NCI-H2081 treated with DMSO at 0.1 percent for 48 hours (cell line): ENCODE results near the gene HDAC4.

Experiments
- DNase-seq: peaks from one replicate; lab custom pipeline; 2025; lab: John Stamatoyannopoulos, UW

HDAC4 gene

GRCh38 chr2:239265681-239266433, 135.0 kb downstream of the HDAC4 start:
- no peak for DNase-seq

DNA sequence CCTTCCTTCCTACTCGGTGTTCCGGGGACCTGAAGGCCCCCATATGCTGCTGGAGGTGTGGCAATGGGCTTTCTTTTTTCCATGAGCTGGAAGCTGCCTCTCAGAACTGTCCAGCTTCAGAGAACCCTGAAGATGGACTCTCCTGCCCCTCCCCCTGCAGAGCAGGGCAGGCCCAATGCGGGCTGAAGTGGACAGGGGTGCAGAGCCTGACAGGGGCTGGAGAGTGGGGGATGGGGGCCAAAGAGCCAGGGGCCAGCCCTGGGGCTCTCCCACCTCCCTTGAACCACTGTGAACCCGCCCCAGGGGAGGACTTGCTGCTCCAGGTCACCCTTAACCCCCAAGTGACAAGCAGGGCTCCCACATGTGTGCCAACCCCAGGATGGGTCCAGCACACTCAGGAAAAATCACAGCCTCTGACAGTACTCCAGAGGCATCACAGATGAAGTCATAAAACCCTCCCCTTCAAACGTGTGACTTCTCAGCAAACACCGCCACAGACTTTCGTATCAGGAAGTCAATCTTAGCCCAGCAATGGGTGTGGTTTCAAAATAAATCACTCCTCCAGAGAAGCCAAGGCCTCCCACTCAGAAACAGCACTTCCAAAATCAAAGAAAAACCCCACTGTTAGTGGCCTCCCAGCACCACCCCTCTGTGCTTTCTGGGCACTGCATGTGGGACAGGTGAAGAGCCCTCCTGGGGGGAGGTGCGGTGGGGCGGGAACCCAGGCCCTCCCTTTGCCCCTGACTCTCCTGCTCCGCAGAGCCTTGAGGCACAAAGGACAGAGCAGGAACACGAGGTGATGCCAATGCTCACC, 135.8 kb downstream of the HDAC4 start:
- DNase-seq = no peak

- no peak for DNase-seq
These were observed 136.4 kb downstream of the HDAC4 start for GRCh38 chr2:239264492-239264837.

DNA sequence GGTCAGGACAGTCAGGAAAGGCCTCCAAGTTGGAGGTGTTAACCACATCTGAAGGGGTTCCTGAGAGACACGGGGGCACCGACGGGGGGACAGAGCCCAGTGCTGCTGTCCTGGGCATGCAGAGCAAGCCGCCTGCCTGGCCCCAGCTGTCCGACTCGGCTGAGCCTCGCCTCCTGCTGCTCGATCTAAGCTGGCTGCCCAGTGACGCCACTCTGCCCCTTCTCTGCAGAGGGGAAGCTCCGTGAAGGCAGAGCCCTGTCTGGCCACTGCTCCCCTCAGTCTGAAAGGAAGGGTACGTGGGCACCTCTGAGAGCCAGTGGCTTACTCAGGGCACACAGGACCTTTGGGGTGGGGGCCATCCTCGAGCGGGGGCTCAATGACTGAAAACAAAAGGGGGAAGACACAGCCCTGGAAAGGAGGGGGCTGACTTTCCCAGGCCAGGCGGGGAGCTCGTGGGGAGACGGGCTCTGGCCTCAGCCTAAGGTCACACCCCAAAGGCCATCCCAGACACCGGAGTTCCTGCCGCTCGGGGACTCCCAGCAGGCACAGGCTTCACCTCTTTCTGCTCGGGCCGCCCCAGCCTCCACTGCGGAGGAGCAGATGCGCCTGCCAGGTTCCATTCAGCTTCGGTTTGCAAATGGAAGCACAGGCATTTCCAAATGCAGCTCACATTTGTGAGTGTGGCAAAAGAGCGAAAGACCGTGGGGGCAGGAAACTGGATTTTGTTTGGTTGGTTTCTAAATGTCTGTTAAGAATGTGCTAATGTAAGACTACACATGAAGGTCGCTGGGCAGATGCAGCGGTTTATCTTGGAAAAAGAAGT, 136.9 kb downstream of the HDAC4 start:
- no peak for DNase-seq

GRCh38 chr2:239263231-239263630, 137.6 kb downstream of the HDAC4 start:
- DNase-seq = no peak

GRCh38 chr2:239262484-239263230, 138.2 kb downstream of the HDAC4 start:
- DNase-seq = no peak

DNA sequence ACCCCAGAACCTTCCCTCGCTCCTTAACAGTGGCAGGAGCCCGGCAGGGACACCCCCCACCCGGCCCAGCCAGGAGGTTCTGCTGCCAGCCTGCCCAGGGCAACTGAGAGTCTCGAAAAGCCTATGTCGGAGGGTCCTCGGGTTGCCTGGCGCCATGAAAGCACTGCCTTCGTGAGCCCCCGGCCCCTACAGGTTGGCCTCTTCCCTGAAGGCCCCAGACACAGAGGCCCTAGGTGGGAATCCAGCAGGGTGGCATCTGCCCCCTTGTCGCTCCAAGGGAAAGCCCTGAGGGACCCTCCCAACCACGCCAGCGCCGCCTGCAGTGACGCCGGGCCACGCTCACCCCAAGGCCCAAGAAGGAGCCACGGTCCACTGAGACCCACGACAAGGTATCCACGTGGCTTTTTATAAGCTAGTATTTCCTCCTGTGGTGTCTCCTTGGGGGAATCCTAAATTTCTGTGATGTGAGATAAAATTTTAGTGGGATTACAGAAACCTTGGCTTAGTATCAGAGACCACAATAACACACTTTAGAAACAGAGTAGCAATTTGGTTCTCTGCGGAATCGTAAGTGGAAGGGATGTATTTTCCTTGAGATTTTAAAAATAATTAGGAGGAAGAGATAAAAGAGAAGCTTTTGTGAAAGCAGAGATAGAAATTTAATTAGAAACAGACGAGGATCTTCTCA, 138.9 kb downstream of the HDAC4 start:
- no peak for DNase-seq

DNA sequence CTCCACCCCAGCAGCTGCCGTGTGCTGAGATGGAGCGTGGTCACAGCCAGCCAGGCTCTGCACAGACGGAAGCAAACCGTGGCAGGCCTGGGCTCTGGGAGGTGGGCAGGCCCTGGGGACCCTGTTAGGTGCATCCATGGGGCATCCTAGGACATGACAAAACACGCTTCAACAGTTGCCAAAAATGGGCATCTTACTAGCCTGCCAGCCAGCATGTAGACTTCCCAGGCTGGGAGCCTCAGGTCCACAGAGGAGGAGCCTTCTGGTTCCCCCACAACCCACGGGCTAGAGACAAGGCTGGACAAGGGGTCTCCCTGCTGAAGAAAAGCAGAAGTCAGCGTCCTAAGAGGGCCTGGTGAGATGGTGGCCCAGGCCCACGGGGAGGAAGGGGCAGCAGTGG, 139.5 kb downstream of the HDAC4 start:
- no peak for DNase-seq

DNA sequence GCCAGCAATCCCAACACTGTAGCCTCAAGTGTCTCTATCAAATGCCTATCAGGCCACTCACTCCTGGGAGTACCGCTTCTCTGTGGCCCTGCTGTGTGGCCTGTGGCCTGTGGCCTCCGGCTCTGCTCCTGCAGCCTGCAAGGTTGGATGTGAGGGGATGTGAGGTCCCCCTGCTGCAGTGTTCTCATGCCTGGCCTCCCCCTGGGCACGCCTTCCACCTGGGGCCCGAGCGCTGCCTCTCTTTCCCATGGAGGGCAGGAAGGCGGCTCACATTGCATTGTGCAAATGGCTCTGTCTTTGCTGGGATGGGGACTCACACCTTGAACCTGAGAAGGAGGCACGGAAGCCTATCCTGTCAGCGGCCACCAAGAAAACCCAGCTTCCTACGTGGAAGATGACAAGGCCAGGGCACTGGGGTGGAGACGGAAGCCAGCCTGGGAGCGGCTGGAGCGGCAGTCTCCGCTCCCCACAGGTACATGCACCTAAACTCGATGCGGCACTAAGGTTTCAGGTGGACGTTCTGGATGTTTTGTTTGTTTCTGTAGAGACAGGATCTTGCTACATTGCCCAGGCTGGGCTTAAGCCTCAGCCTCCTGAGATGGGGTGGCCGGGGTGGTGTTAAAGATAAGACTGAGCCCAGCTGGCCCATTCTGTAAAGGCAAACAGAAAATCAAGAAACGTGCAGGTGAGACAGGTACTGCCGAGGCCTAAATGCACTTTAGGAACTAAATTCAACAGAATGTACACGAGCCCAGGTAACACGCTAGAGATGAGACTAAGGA, 140.1 kb downstream of the HDAC4 start:
- DNase-seq = no peak

- DNase-seq = no peak
These were observed 141.1 kb downstream of the HDAC4 start for GRCh38 chr2:239259603-239260298.

DNA sequence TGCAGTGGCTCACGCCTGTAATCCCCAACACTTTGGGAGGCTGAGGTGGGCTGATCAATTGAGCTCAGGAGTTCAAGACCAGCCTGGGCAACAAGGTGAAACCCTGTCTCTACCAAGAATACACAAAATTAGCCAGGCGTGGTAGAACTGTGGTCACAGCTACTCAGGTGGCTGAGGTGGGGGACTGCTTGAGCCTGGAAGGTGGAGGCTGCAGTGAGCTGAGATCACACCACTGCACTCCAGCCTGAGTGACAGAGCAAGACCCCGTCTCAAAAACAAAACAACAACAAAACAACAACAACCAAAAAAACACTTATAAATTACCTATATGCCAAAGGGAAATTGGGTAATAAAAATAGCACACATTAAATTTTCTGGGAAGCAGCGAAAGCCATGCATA, 141.6 kb downstream of the HDAC4 start:
- DNase-seq = no peak

DNA sequence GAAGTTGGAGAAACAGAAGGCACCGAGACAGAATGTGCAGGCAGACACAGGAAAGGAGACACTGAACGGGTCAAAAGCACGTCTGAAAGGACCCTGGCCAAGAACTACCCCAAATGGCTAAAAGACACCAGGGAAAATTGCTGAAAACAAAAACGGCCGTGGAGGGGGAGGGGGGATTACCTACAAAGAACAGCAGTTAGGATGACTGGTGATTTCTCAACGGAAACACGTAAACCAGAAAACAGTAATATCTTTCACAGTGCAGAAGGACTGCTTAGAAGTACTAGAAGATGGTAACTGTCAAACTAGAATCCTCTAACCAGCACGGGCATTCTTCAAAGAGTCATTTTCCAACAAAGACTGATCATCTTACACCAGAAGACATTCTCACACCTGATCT, 142.6 kb downstream of the HDAC4 start:
- no peak for DNase-seq

DNA sequence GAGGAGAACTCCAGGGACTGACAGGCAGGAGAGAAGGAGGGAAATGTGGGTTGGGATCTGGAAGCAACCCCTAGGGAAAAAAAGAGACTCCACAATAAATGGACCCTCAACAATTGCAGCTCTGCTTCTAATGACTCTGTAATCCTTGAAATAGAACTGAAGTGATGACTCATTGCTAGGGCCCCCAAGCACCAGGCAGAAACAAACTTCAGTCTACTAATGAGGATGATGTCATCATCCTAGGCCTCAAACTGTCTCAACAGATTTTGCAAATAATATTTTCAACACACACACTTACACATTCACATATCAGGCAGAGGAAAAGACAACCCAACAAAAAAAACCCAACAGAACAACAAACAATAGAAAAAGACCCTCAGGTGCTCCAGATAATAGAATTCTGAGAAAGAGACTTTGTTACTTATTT, 143.3 kb downstream of the HDAC4 start:
- no peak for DNase-seq

DNA sequence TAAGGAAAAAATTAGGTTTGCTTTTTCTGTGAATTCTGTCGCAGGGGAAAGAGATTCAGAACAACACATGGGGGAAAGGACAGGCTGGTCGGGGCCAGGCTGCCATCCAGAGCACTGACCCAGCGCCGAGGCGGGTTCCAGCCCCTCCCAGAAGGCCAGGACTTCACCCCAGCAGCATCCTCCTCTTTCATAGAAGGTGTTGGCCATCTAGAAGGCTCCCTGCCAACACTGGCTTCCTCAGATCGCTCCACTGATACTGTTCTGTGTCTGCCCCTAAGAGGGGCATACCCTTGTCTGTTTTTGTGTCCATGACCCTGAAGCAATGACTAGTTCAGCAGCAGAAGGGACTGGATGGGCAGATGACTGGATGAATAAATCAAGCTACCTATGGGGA, 144.5 kb downstream of the HDAC4 start:
- DNase-seq = no peak

- DNase-seq = no peak
These were observed 145.0 kb downstream of the HDAC4 start for GRCh38 chr2:239255628-239256349.

GRCh38 chr2:239255218-239255617, 145.6 kb downstream of the HDAC4 start:
- DNase-seq = no peak

GRCh38 chr2:239253701-239254436, 147.0 kb downstream of the HDAC4 start:
- no peak for DNase-seq

GRCh38 chr2:239253264-239253663, 147.6 kb downstream of the HDAC4 start:
- no peak for DNase-seq

DNA sequence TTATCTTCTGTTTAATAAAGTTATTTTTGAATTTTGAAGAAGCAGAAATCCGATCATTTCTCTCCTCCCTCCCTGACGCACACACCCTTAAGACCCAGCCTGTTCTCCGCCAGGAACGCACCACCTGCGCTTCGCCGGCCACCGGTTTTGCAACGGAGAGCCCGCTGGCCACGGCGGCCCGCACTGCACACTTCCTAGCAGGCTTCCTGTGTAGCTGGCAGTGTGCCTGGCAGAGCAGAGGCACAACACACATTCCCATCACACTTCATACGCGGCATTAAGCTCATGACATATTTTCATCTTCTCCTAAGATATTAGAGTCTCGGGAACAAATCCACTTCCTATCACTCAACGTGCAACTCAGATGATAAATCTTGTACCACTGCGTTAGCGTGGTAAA, 148.0 kb downstream of the HDAC4 start:
- no peak for DNase-seq
